Sigmoid colon (tissue), 7 donors: ENCODE data around the gene ADGRV1. TPM values are rescaled to one million over a fixed set of nuclear protein-coding genes. Genes with fewer than 3 reads are reported as not detected.

Experiments used
- DNase-seq: peaks from one replicate; pipeline ENCODE4 v3.0.0-alpha.2; 2019
- H3K27ac ChIP-seq, 4 donors: fragments of 200-600 bp; sonication (generic); one replicate each; pipeline ENCODE4 v1.5.1; 2016 to 2019; ENCODE audit warnings: mild to moderate bottlenecking in 1 of 4
- H3K27me3 ChIP-seq, 3 donors: fragments of 200-600 bp; sonication (generic); one replicate each; pipeline ENCODE4 v1.5.1; 2019; ENCODE audit warnings: mild to moderate bottlenecking in 1 of 3
- H3K36me3 ChIP-seq, 4 donors: fragments of 200-600 bp; sonication (generic); one replicate each; pipeline ENCODE4 v1.5.1; 2016 to 2019
- H3K4me1 ChIP-seq, 4 donors: fragments of 200-600 bp; sonication (generic); one replicate each; pipeline ENCODE4 v1.5.1; 2017 to 2019
- H3K4me3 ChIP-seq, 4 donors: fragments of 200-600 bp; sonication (generic); one replicate each; pipeline ENCODE4 v1.5.1; 2017 to 2019; ENCODE audit warnings: mild to moderate bottlenecking in 2 of 4, moderate library complexity in 1 of 4
- H3K9me3 ChIP-seq, 4 donors: fragments of 200-600 bp in 3 of 4; sonication (generic) in 3 of 4; one replicate each; pipeline versions ENCODE4 v1.5.1 to v1.6.1; 2013 to 2019
- EP300 ChIP-seq, 4 donors: sonication (generic); formaldehyde crosslinking; IDR thresholded peaks; one replicate each; pipeline ENCODE4 v1.6.1; 2017; ENCODE audit warnings: antibody characterized with exemption in 4 of 4
- POLR2A ChIP-seq, 2 donors: fragments of 450-650 bp; IDR thresholded peaks; one replicate each; pipeline ENCODE4 v1.6.1; 2016; ENCODE audit warnings: antibody characterized with exemption in 2 of 2, mild to moderate bottlenecking in 2 of 2, moderate library complexity in 2 of 2
- POLR2AphosphoS5 ChIP-seq, 4 donors: sonication (generic); formaldehyde crosslinking; IDR thresholded peaks; one replicate each; pipeline ENCODE4 v1.6.1; 2017; ENCODE audit warnings: antibody characterized with exemption in 4 of 4
- WGBS, 2 donors: extraction: QIAGEN DNeasy Blood & Tissue Kit; methylation state at CpG; one replicate each; pipeline ENCODE4 v1.1.7; 2013; 5-methylcytosine and 5-hydroxymethylcytosine counted together
- intact Hi-C: fragments of 100-400 bp; cut with DNase I; formaldehyde crosslinking; loops from one replicate; pipeline ENCODE4 v1.15.1; 2023
- polyA plus RNA-seq, 3 donors: library from polyadenylated mRNA; stranded (reverse); fragments of 200-250 nt; gene quantifications; one replicate each; pipeline ENCODE4 v1.2.3, GENCODE V29; 2013
- total RNA-seq, 4 donors: library from RNA; depleted of rRNA; stranded (reverse); fragments of >200 nt; gene quantifications; one replicate each; pipeline ENCODE4 v1.1.0, GENCODE V29; 2016
- TF ChIP-seq, protein P1 (sequence below), 4 experiments: fragments of 450-650 bp in 3 of 4; fragments of 200-600 bp in 1 of 4; IDR thresholded peaks; one replicate each; pipeline ENCODE4 v1.5.1; 2016 to 2019; ENCODE audit warnings: antibody characterized with exemption in 4 of 4, mild to moderate bottlenecking in 3 of 4, moderate library complexity in 2 of 4
- donor health status: healthy with polysubstance abuse.
- donor health status: Bipolar disorder and iron deficiency.
- donor health status: healthy.

ADGRV1 gene
- total and polyA plus RNA-seq, 7 donors, result 0.54 to 2.1 (median 0.74) TPM; not detected in 1

DNA sequence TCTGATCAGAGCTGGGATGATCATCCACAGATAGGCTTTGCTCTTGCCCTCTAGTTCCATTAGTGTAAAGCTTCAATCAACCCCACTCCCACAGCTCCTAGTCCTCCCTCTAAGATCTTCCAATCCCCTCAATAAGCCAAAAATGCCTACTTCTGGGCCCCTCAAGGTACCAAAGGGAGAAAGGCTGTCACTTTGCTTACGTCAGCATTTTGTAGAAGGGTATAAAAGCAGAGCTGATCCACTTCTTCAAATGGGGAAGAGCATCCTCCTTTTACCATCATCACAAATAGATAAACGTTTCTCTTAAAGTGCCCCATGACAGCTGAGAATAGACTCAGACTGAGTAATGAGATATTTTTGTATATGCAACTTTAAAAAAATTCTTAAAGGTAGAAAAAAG lies 13.1 kb upstream of the ADGRV1 start:
- intact Hi-C loops, result no loop called here
- H3K27me3 ChIP-seq, result peaks cover 0 to 5% (median 0%) of the 10 kb centered on the region in 3 donors

DNA sequence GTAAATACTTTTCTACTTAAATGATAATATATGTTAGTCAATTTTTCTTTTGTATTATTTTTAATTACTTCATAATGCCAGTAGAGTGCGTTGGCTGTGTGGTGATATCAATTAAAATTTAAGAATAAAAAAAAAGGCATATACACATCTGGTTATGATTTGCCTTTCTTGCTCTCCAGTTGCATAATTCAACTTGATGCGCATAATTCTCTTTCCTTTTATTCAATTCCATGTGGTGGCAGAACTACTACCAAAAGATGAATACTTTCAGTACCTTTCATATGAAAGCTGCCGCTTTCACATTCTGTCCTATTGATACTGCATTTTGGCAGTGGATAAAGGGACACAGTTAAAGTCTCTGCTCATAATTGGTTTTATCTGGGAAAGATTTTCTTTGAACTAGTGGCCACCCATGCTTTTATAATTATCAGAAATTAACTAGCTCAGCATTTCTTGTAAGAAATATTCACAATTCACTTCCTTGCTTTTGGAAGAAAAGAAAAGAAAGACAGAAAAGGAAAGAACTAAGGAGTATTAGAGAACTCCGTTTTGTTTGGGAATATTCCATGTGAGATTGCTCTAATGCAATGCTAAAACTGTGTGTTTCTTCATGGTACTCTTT lies 12.3 kb upstream of the ADGRV1 start:
- intact Hi-C loops, result no loop called here
- H3K27me3 ChIP-seq, result peaks cover 0 to 5% (median 0%) of the 10 kb centered on the region in 3 donors
- no peak overlapping the region for H3K4me3 ChIP-seq
- no peak overlapping the region for H3K27ac ChIP-seq
- TF ChIP-seq POLR2A (IDR thresholded peaks at IDR 0.05) (no peak), POLR2AphosphoS5 (IDR thresholded peaks at IDR 0.05) (no peak), EP300 (IDR thresholded peaks at IDR 0.05) (no peak)
- TF ChIP-seq, protein P1, sequence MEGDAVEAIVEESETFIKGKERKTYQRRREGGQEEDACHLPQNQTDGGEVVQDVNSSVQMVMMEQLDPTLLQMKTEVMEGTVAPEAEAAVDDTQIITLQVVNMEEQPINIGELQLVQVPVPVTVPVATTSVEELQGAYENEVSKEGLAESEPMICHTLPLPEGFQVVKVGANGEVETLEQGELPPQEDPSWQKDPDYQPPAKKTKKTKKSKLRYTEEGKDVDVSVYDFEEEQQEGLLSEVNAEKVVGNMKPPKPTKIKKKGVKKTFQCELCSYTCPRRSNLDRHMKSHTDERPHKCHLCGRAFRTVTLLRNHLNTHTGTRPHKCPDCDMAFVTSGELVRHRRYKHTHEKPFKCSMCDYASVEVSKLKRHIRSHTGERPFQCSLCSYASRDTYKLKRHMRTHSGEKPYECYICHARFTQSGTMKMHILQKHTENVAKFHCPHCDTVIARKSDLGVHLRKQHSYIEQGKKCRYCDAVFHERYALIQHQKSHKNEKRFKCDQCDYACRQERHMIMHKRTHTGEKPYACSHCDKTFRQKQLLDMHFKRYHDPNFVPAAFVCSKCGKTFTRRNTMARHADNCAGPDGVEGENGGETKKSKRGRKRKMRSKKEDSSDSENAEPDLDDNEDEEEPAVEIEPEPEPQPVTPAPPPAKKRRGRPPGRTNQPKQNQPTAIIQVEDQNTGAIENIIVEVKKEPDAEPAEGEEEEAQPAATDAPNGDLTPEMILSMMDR (IDR thresholded peaks at IDR 0.05), result no peak
- WGBS, 2 donors, result 90 to 95% methylated on average over 4 of the region's 4 CpGs
- H3K4me1 ChIP-seq, result no peaks in the 10 kb centered on the region
- DNase-seq, result no peak
- no peaks in the 10 kb centered on the region for H3K36me3 ChIP-seq
- H3K9me3 ChIP-seq, result no peaks in the 10 kb centered on the region

More for the DNA sequence above, 13.1 kb upstream of the ADGRV1 start:
- H3K4me1 ChIP-seq, result no peaks in the 10 kb centered on the region
- 85 to 87% methylated on average over 2 of the region's 2 CpGs for WGBS, 2 donors
- H3K9me3 ChIP-seq, result no peaks in the 10 kb centered on the region
- TF ChIP-seq, protein P1 (IDR thresholded peaks at IDR 0.05), result no peak
- TF ChIP-seq POLR2A (IDR thresholded peaks at IDR 0.05) (no peak), EP300 (IDR thresholded peaks at IDR 0.05) (no peak), POLR2AphosphoS5 (IDR thresholded peaks at IDR 0.05) (no peak)
- DNase-seq, result no peak
- no peak overlapping the region for H3K27ac ChIP-seq
- no peaks in the 10 kb centered on the region for H3K36me3 ChIP-seq
- no peak overlapping the region for H3K4me3 ChIP-seq

DNA sequence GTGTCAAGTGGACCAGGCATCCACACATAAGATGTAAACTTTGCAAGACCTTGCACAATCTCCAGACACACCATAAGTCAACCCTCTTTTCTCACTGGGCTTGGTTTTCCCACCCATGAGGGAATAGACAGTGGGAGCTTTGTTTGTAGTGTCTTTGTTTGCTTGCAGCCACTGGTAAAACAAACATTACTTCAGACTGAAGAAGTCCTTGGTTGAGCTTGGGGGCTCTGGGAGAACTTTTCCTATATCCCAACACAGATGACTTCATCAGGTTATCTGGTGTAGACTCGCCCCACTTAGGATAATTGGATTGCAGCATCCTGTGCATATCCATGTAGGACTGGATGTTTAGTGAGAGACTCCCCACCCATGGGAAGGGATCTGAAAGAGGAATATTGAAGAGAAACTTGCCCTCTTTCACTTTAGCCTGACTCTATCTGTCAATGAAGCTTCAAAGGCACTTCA lies 11.5 kb upstream of the ADGRV1 start:
- no peak overlapping the region for H3K4me3 ChIP-seq
- TF ChIP-seq, protein P1 (IDR thresholded peaks at IDR 0.05), result no peak
- TF ChIP-seq EP300 (IDR thresholded peaks at IDR 0.05) (no peak), POLR2A (IDR thresholded peaks at IDR 0.05) (no peak), POLR2AphosphoS5 (IDR thresholded peaks at IDR 0.05) (no peak)
- intact Hi-C loops, result no loop called here
- H3K27ac ChIP-seq, result no peak overlapping the region
- H3K9me3 ChIP-seq, result no peaks in the 10 kb centered on the region
- H3K4me1 ChIP-seq, result no peaks in the 10 kb centered on the region
- peaks cover 0 to 5% (median 0%) of the 10 kb centered on the region in 3 donors for H3K27me3 ChIP-seq
- no peak for DNase-seq
- 73 to 87% methylated on average over 1 of the region's 1 CpG for WGBS, 2 donors
- no peaks in the 10 kb centered on the region for H3K36me3 ChIP-seq

DNA sequence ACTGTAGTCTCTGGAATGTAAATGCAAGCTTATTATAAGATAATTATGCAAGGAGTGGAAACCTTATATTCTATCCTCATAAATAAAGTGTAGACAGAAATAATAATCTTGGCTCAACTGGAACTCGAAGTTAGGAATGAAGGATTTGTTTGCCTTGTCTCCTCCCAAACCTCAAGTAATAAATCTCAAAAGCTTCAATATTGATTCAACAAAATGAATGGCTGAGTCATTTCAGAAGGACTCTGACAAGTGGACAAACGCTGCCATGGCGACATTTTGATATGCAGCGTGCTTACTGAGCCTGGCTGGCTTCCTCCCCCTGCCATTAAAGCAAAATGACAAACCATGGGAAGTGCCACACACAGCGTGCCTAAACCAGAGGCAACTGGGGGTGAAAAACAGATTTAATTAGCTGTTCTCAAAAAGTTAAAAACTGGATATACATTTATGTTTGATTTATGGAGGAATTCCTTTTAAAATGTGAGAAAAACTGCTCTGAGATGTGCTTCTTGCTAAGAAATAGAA lies 10.5 kb upstream of the ADGRV1 start:
- TF ChIP-seq, protein P1 (IDR thresholded peaks at IDR 0.05), result no peak
- TF ChIP-seq POLR2AphosphoS5 (IDR thresholded peaks at IDR 0.05), result no peak
- no peak for TF ChIP-seq POLR2A (IDR thresholded peaks at IDR 0.05)
- no peak for TF ChIP-seq EP300 (IDR thresholded peaks at IDR 0.05)
- WGBS, 2 donors, result 8 to 52% methylated on average over 5 of the region's 5 CpGs
- peaks cover 0 to 5% (median 0%) of the 10 kb centered on the region in 3 donors for H3K27me3 ChIP-seq
- no peaks in the 10 kb centered on the region for H3K9me3 ChIP-seq
- no peaks in the 10 kb centered on the region for H3K36me3 ChIP-seq
- DNase-seq, result no peak
- intact Hi-C loops, result no loop called here
- H3K4me3 ChIP-seq, result no peak overlapping the region
- no peak overlapping the region for H3K27ac ChIP-seq
- no peaks in the 10 kb centered on the region for H3K4me1 ChIP-seq
